Measurements from ENCODE around the gene LHX6.

The LHX6 gene

DNA sequence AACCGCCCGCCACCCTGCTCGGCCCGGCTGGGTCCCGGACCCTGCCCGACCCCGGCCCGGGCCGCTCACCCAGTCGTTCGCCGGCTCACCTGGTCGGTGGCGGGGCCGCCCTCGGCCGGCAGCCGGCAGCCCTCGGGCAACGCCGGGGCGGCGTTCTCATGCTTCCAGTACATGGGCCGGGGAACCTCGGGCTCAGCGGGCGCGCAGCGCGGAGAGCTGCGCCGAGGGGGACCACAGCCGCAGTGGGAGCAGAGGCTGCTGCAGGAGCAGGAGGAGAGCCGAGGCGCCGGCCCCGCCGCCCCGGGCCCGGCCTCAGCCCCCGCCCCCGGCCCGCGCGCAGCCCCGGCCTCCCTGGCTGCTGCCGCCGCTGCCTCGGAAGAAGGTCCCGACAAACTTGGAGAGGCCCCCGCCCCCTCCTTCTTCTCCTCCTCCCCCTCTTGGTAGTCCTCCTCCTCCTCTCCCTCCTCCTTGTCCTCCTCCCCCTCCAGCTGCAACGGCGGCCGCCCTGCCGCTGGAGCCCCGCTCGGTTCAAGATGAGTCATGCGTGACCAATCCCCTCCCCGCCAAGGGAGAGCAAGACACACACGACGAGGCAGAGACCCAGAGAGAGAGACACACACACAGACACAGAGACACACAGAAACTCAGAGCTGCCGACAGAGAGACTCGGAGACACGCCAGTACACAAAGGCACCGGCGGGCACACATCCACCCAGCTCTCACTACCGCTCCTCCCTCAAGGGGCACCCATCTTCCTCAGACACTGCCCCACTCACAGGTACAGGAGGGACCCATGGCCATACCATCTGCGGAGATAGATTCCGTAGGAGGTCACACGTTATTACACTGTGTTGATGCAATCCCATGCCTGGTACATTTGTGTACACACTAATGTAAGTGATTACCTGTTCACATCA, at the start of gene LHX6:
Gene LHX6 (minus strand): TSS at position 390 of the 917 bp plus-strand sequence. CDS start 217 bp downstream, at position 173.
- no peak for DNase-seq

GRCh38 chr9:122277285-122277897, 48.6 kb upstream of the LHX6 start:
- DNase-seq = no peak

GRCh38 chr9:122276096-122276495, 47.3 kb upstream of the LHX6 start:
- DNase-seq = no peak

DNA sequence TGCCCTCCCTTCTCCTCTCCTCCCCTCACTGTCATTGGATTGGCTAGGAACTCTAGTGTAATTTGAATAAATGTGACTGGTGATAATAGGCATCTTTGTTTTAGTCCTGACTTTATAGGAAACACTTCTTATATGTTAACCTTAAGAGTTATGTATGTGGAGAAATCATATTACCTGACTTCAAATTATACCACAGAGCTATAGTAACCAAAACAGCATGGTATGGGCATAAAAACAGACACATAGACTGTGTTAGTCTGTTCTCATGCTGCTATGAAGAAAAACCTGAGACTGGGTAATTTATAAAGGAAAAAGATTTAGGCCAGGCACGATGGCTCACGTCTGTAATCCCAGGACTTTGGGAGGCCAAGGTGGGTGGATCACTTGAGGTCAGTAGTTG, 45.3 kb upstream of the LHX6 start:
- DNase-seq = no peak

- DNase-seq = no peak
These were observed 39.5 kb upstream of the LHX6 start for GRCh38 chr9:122268041-122268814.

- DNase-seq = peak in 2 of 14 donors; percentile 58 to 61
These were observed 36.6 kb upstream of the LHX6 start for GRCh38 chr9:122265149-122265915.

GRCh38 chr9:122264360-122265148, 35.8 kb upstream of the LHX6 start, which contains the start of the genes MRRF and RBM18:
TSS of gene MRRF (plus strand) at chr9:122264882. CDS start at chr9:122270892, 6,010 bp downstream.
TSS of gene RBM18 (minus strand) at chr9:122264840. CDS start at chr9:122261492, 3,348 bp downstream.
- DNase-seq = peak; percentile 45 to 89 (median 83)

GRCh38 chr9:122263699-122264349, 35.1 kb upstream of the LHX6 start:
- DNase-seq = no peak

GRCh38 chr9:122262073-122262472, 33.3 kb upstream of the LHX6 start:
- DNase-seq = no peak

DNA sequence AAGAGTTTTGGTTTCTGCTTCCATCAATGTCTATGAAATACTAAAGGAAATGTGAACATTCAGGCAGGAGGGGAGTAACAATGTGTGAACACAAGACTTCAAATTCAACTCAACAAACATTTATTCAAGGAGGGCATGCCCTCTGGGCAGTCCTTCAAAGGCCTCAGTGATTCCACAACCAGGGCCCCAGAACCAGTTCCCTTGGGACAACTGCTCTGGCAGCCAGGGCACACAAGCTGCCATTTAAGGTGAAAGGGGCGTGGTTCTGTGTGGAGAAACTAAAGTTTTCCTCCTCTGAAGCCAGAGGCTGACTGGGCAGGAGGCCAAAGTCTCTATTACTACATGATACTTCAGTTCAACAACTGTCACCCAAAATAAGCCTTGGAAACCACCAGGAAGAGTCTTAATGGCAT, 32.7 kb upstream of the LHX6 start:
- DNase-seq = peak in 1 of 14 donors; percentile 1

- DNase-seq = no peak
These were observed 30.2 kb upstream of the LHX6 start for GRCh38 chr9:122258886-122259415.

- DNase-seq = no peak
These were observed 27.4 kb upstream of the LHX6 start for GRCh38 chr9:122256206-122256605.

GRCh38 chr9:122254761-122255160, 26.0 kb upstream of the LHX6 start:
- DNase-seq = no peak

DNA sequence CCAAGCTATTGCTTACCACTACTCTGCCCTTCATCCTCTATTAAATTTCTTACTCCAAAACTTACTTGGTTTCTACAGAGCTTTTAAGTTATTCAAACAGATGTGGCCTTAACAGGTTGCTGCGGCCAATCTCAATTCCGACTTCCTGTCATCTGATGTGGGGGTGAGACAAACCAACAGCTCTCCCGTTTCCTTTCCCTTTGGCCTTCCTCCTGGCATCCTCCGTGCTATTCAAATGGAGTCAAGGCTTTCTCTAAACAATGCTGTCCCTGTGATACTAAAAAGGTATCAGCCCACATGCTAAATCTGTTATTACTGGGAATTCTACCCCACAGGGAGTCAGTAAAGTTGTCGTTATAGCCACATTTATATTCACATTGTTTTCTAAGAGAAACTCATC, 24.0 kb upstream of the LHX6 start:
- DNase-seq = no peak

GRCh38 chr9:122251351-122251750, 22.6 kb upstream of the LHX6 start:
- no peak for DNase-seq

DNA sequence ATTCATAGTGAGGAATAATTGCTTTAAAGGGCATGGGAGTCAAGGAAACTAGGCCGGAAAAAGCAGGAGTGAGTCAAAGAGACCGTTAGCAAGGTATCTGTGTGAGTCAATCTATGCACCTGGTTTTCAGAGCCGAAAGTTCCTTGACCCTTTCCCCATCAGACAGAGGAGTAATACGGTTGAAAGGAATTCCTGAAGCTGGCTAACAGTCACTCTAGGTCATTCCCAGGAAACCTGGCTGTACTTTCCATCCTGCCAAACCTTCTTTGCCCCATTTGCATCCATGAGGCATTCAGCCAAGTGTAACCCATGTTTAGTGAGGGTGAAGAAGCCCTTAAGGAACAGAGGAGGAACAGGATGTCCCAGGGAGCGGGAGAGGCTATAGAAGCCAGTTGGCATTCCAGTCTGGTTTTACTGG, 19.7 kb upstream of the LHX6 start:
- peak in 2 of 14 donors; percentile 10 to 34 for DNase-seq

GRCh38 chr9:122246666-122247065, 17.9 kb upstream of the LHX6 start:
- DNase-seq = no peak

GRCh38 chr9:122244349-122244748, 15.6 kb upstream of the LHX6 start:
- DNase-seq = no peak

- DNase-seq = peak in 2 of 14 donors; percentile 1 to 40
These were observed 11.0 kb upstream of the LHX6 start for GRCh38 chr9:122239722-122240121.

DNA sequence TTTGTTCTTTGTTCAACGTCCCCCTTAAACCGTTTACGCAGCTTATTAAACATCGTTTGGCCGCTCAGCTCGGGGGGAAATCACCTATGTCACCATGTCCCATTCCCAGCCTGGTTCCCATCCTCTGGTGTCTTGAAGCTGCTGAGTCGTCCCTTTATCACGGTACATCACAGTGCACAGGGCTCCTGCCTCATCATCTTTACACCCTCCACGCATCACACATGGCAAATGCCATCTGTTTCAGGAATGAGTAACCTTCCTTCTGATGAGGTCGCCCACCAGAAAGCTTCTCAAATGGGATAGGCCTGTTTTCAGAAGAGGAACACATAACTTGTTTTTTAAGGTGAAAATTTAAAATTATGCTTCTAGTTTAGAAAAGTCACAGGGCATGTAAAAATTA, 7.9 kb upstream of the LHX6 start:
- DNase-seq = no peak

Measured in C1 segment of cervical spinal cord (tissue), 14 donors.